ENCODE data around the gene PLEKHM3. TPM values are rescaled to one million over a fixed set of nuclear protein-coding genes. Genes with fewer than 3 reads are reported as not detected.

Gene PLEKHM3
- total RNA-seq, 1 donor from 2014 or later, result 6.6 TPM

GRCh38 chr2:207860685-207861084 lies 164.6 kb downstream of the PLEKHM3 start:
- Mint-ChIP-seq H3K27ac (no peak overlapping the region), H3K4me1 (no peaks in the 10 kb centered on the region), H3K36me3 (ENCODE audit: low read depth) (peaks cover 2% of the 10 kb centered on the region), H3K4me3 (no peak overlapping the region), H3K9me3 (no peaks in the 10 kb centered on the region), H3K27me3 (no peaks in the 10 kb centered on the region)
- intact Hi-C loops (cut with micrococcal nuclease), result no loop called here
- DNase-seq, result no peak

- H3K27ac Mint-ChIP-seq, result no peak overlapping the region
- peaks cover 2% of the 10 kb centered on the region for H3K36me3 Mint-ChIP-seq (ENCODE audit: low read depth)
- intact Hi-C loops (cut with micrococcal nuclease), result no loop called here
- H3K27me3 Mint-ChIP-seq, result no peaks in the 10 kb centered on the region
- no peak overlapping the region for H3K4me3 Mint-ChIP-seq
- no peak for DNase-seq
- H3K4me1 Mint-ChIP-seq, result no peaks in the 10 kb centered on the region
- no peaks in the 10 kb centered on the region for H3K9me3 Mint-ChIP-seq
Observed at GRCh38 chr2:207855591-207855990, 169.7 kb downstream of the PLEKHM3 start.

GRCh38 chr2:207854484-207855440 lies 170.6 kb downstream of the PLEKHM3 start:
- no peak for DNase-seq
- intact Hi-C loops (cut with micrococcal nuclease), result no loop called here
- H3K27me3 Mint-ChIP-seq, result no peaks in the 10 kb centered on the region
- no peaks in the 10 kb centered on the region for H3K9me3 Mint-ChIP-seq
- H3K4me3 Mint-ChIP-seq, result no peak overlapping the region
- no peak overlapping the region for H3K27ac Mint-ChIP-seq
- H3K4me1 Mint-ChIP-seq, result no peaks in the 10 kb centered on the region
- H3K36me3 Mint-ChIP-seq (ENCODE audit: low read depth), result no peaks in the 10 kb centered on the region

DNA sequence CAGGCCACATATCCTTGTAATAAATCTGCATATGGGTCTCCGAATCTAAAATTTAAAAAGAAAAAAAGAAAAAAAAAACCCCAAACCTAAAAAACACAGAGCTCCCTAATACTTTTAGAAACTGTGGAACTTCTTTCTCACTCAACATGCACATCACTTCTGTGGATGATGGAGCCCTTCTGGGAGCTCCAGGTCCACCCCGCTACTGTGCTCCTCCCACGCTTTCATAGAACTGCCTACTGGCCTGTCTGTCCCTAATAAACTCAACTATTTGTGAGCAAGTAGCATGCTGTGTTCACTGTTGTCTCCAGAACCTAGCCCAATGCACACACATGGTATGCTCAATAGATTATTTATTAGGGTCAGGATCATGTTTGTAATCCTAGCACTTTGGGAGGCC lies 172.5 kb downstream of the PLEKHM3 start:
- H3K36me3 Mint-ChIP-seq (ENCODE audit: low read depth), result no peaks in the 10 kb centered on the region
- no peaks in the 10 kb centered on the region for H3K27me3 Mint-ChIP-seq
- no peak overlapping the region for H3K4me3 Mint-ChIP-seq

GRCh38 chr2:207849443-207849842 lies 175.9 kb downstream of the PLEKHM3 start:
- no peaks in the 10 kb centered on the region for H3K9me3 Mint-ChIP-seq
- DNase-seq, result no peak
- H3K36me3 Mint-ChIP-seq (ENCODE audit: low read depth), result no peaks in the 10 kb centered on the region
- H3K4me1 Mint-ChIP-seq, result no peaks in the 10 kb centered on the region
- intact Hi-C loops (cut with micrococcal nuclease), result no loop called here
- no peak overlapping the region for H3K27ac Mint-ChIP-seq
- no peak overlapping the region for H3K4me3 Mint-ChIP-seq
- no peaks in the 10 kb centered on the region for H3K27me3 Mint-ChIP-seq

More for the DNA sequence above, 172.5 kb downstream of the PLEKHM3 start:
- Mint-ChIP-seq H3K27ac (no peak overlapping the region), H3K4me1 (no peaks in the 10 kb centered on the region), H3K9me3 (no peaks in the 10 kb centered on the region)
- intact Hi-C loops (cut with micrococcal nuclease), result no loop called here
- no peak for DNase-seq

GRCh38 chr2:207848545-207848928 lies 176.8 kb downstream of the PLEKHM3 start:
- DNase-seq, result no peak
- no peaks in the 10 kb centered on the region for H3K9me3 Mint-ChIP-seq
- intact Hi-C loops (cut with micrococcal nuclease), result no loop called here
- H3K4me1 Mint-ChIP-seq, result no peaks in the 10 kb centered on the region
- H3K4me3 Mint-ChIP-seq, result no peak overlapping the region
- no peaks in the 10 kb centered on the region for H3K27me3 Mint-ChIP-seq
- H3K27ac Mint-ChIP-seq, result no peak overlapping the region
- no peaks in the 10 kb centered on the region for H3K36me3 Mint-ChIP-seq (ENCODE audit: low read depth)

GRCh38 chr2:207847807-207848544 lies 177.4 kb downstream of the PLEKHM3 start:
- intact Hi-C loops (cut with micrococcal nuclease), result no loop called here

DNA sequence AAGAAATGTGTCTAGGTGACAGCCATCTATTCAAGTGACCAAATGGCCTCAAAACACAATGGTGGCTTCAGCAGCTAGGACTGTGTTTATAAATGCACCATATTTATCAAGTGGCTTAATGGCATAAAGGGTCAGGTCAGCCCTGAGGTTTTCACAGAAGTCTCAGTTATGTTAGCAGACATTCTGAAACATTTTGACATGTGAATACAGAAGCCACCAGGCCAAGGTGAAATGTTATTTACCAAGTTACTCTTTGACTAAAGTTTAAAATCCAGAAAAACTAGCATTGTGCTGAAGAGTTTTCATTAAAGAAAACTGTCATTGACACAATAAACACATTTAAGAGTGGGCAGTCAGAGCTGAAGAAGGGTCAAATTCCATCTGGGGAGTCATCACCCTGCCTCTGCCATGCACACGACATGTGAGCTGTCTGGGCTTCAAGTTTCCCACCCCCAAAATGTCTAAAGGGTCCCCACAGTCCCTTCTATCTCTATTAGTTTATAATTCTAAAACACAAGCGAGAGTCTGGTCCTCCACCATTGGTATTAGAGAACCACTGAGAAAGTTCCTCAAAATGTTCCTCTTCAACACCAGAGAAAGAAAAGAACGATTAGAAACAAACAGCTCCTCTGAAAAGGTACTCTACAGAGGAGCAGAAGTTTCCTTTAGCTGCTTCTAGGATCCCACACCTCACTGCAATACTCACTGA lies 178.1 kb downstream of the PLEKHM3 start:
- Mint-ChIP-seq H3K36me3 (ENCODE audit: low read depth) (no peaks in the 10 kb centered on the region), H3K4me1 (no peaks in the 10 kb centered on the region), H3K9me3 (no peaks in the 10 kb centered on the region), H3K4me3 (no peak overlapping the region), H3K27ac (no peak overlapping the region), H3K27me3 (no peaks in the 10 kb centered on the region)
- intact Hi-C loops (cut with micrococcal nuclease), result no loop called here
- DNase-seq, result no peak

More at GRCh38 chr2:207847807-207848544, 177.4 kb downstream of the PLEKHM3 start:
- H3K27me3 Mint-ChIP-seq, result no peaks in the 10 kb centered on the region
- no peak overlapping the region for H3K4me3 Mint-ChIP-seq
- H3K9me3 Mint-ChIP-seq, result no peaks in the 10 kb centered on the region
- no peak overlapping the region for H3K27ac Mint-ChIP-seq
- H3K4me1 Mint-ChIP-seq, result no peaks in the 10 kb centered on the region
- DNase-seq, result no peak
- H3K36me3 Mint-ChIP-seq (ENCODE audit: low read depth), result no peaks in the 10 kb centered on the region

DNA sequence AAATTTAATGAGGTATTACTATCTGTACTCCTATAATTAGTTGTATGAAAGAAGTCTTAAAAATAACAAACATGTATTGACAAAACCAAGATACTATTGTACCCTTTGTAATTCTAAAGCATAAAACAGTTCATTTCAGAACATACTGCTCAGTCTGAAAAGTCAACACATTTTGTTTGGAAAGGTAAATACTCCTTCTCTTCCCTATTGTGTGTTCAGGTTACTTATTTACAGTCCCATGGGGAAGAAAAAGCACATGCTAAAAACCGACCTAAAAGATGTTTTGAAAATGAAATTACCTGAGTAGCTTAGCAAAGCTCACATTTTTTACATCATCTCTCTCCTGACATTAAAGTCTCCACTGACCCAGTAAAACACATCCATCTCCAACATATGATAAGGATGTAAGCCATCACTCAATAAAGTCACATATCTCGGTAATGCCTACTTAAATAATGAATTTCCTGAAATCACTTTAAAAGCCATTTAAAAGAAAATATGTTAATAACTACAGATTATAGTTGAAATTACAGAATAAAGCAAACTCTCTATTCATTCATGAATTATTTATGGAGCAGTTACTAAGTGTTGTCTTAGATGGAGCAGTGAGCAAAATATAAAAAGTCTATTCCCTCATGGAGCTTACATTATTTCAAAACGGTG lies 180.0 kb downstream of the PLEKHM3 start:
- no peak overlapping the region for H3K4me3 Mint-ChIP-seq
- no peaks in the 10 kb centered on the region for H3K36me3 Mint-ChIP-seq (ENCODE audit: low read depth)
- no peak for DNase-seq
- H3K27me3 Mint-ChIP-seq, result no peaks in the 10 kb centered on the region
- intact Hi-C loops (cut with micrococcal nuclease), result no loop called here
- H3K27ac Mint-ChIP-seq, result no peak overlapping the region
- H3K4me1 Mint-ChIP-seq, result no peaks in the 10 kb centered on the region
- no peaks in the 10 kb centered on the region for H3K9me3 Mint-ChIP-seq

DNA sequence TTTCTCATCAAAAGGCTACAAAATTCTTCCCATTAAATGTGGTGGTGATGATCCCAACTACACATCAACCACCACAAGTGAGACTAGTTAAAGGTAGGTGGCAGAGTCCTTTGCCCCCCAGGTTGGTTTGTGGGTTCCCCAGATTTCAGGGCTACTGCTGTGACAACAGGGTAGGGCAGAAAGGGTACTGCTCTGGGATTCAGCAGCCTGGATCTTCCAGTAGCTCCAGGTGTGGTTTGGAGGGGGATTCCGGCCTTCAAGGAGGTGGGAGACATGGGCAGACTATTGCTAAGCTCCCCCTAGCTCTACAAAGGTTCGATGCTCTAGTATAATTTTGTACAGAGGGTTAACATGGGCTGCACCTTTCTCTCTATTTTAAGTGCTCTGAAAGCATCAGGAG lies 180.7 kb downstream of the PLEKHM3 start:
- DNase-seq, result no peak
- no peaks in the 10 kb centered on the region for H3K9me3 Mint-ChIP-seq
- no peak overlapping the region for H3K4me3 Mint-ChIP-seq
- H3K27ac Mint-ChIP-seq, result no peak overlapping the region
- no peaks in the 10 kb centered on the region for H3K27me3 Mint-ChIP-seq
- intact Hi-C loops (cut with micrococcal nuclease), result no loop called here
- H3K4me1 Mint-ChIP-seq, result no peaks in the 10 kb centered on the region
- no peaks in the 10 kb centered on the region for H3K36me3 Mint-ChIP-seq (ENCODE audit: low read depth)

DNA sequence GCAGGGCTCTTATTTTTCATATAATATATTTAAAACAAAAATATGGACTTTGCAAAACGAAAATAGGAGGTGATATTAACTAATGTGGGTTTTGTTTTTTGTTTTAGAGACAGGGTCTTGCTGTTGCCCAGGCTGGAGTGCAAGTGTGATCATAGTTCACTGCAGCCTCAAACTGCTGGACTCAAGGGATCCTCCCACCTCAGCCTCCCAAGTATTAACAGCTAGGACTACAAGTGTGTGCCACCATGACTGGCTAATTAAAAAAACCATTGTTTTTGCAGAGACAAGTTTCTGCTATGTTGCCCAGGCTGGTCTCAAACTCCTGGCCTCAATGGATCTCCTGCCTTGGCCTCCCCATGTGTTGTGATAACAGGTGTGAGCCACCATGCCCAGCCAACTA lies 185.2 kb downstream of the PLEKHM3 start:
- Mint-ChIP-seq H3K4me3 (no peak overlapping the region), H3K27me3 (no peaks in the 10 kb centered on the region), H3K36me3 (ENCODE audit: low read depth) (no peaks in the 10 kb centered on the region), H3K9me3 (no peaks in the 10 kb centered on the region), H3K27ac (no peak overlapping the region), H3K4me1 (no peaks in the 10 kb centered on the region)
- no peak for DNase-seq
- intact Hi-C loops (cut with micrococcal nuclease), result no loop called here

DNA sequence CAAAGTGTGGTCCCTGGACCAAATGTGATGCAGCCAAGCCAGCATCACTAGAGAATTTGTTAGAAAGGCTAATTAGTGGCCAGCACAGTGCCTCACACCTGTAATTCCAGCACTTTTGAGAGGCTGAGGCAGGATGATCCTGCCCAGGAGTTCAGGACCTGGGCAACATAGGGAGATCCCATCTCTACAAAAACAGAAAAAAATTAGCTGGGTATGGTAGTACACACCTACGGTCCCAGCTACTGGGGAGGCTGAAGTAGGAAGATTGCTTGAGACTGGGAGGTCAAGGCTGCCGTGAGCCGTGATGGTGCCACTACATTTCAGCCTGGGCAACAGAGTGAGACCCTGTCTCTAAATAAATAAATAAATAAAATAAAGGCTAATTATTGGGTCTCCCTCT lies 185.8 kb downstream of the PLEKHM3 start:
- no peaks in the 10 kb centered on the region for H3K27me3 Mint-ChIP-seq
- H3K4me3 Mint-ChIP-seq, result no peak overlapping the region
- no peaks in the 10 kb centered on the region for H3K9me3 Mint-ChIP-seq
- intact Hi-C loops (cut with micrococcal nuclease), result no loop called here
- DNase-seq, result no peak
- H3K4me1 Mint-ChIP-seq, result no peaks in the 10 kb centered on the region
- no peak overlapping the region for H3K27ac Mint-ChIP-seq
- H3K36me3 Mint-ChIP-seq (ENCODE audit: low read depth), result no peaks in the 10 kb centered on the region

- H3K27ac Mint-ChIP-seq, result no peak overlapping the region
- no peaks in the 10 kb centered on the region for H3K9me3 Mint-ChIP-seq
- no peaks in the 10 kb centered on the region for H3K36me3 Mint-ChIP-seq (ENCODE audit: low read depth)
- H3K27me3 Mint-ChIP-seq, result no peaks in the 10 kb centered on the region
- intact Hi-C loops (cut with micrococcal nuclease), result no loop called here
- DNase-seq, result no peak
- H3K4me3 Mint-ChIP-seq, result no peak overlapping the region
- no peaks in the 10 kb centered on the region for H3K4me1 Mint-ChIP-seq
Observed at GRCh38 chr2:207839028-207839427, 186.3 kb downstream of the PLEKHM3 start.

All from activated CD4-positive, alpha-beta T cell treated with anti-CD3 and anti-CD28 coated beads, Interleukin-2, amount 10 ng/mL, durations not matched to agents 24 days and 14 days (primary cell).